GM19240 (cell line): ENCODE measurements around the gene ALDH3B1.

Experiments used
- DNase-seq: peaks from one replicate; pipeline ENCODE4 v3.0.0; 2011; ENCODE audit warnings: low spot score; ENCODE audit not compliant: insufficient read length

ALDH3B1 gene

DNA sequence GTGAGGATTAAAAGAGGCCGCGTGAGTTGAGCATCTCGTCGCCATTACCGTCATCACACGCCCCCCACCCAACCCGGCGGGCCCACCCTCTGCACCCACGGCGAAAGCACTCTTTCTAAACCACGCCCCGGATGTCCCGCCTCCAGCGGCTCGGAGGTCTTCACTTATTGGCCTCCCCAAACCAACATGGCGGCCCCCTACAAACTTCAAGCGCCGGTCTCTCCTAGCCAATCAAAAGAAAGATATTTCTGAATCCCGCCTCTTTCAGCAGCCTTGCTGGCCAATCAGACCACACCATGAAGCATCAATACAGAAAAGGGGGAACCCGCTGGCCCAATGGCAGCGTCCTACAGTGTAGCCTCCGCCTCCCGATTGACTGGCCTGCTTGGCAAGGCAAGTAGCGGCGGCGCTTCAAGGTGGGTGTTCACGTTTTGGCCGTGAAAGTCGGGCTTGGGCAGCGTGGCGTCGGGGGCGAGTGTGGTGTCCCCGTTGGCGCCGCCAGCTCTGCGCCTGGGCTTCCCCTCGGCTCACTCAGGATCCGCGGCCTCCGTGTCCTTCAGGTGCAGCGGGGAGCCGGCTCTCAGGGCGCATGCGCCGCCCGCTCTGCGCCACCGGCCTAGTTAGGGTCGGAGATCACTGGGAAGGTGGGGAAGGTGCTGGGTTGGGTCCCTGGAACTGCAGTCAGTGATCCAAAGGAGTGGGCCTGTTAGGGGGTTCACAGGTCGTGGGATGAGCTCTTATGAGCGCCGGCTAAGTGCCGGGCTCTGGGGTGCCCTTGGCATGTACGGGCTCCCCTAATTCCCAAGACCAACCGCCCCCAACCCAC lies 20.4 kb downstream of the ALDH3B1 start, which contains the start of gene NDUFS8:
Gene NDUFS8, plus strand, starts transcription at position 364 of the 826 bp plus-strand sequence. CDS start 1,471 bp downstream, outside the sequence.
- DNase-seq, result peak; percentile 99

DNA sequence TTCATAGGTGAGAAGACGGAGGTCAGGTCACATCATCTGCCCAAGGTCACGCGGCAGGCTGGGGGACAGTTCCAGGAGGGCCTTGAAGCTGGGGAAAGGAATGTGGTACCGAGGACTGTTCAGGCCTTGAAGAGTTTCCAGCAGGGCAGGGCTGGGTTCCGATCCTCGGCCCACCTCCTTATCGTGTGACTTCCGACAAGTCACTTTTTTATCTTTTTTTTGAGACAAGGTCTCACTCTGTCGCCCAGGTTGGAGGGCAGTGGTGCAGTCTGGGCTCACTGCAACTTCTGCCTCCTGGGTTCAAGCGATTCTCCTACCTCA lies 21.0 kb downstream of the ALDH3B1 start:
- DNase-seq, result no peak

DNA sequence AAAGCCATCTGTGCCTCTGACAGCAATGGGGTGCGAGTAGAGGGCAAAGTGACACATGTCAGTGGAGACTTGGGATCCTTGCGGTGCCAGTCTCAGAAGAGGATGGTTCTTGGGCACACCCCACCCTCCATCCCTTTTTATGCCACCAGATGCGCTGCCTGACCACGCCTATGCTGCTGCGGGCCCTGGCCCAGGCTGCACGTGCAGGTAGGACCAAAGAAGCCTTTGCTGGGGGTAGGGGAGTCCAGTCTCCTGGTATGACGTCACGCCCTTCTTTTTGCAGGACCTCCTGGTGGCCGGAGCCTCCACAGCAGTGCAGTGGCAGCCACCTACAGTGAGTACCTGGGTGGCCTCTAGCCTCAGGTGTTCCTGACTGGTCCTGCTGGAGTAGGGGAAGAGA lies 21.9 kb downstream of the ALDH3B1 start:
- no peak for DNase-seq

DNA sequence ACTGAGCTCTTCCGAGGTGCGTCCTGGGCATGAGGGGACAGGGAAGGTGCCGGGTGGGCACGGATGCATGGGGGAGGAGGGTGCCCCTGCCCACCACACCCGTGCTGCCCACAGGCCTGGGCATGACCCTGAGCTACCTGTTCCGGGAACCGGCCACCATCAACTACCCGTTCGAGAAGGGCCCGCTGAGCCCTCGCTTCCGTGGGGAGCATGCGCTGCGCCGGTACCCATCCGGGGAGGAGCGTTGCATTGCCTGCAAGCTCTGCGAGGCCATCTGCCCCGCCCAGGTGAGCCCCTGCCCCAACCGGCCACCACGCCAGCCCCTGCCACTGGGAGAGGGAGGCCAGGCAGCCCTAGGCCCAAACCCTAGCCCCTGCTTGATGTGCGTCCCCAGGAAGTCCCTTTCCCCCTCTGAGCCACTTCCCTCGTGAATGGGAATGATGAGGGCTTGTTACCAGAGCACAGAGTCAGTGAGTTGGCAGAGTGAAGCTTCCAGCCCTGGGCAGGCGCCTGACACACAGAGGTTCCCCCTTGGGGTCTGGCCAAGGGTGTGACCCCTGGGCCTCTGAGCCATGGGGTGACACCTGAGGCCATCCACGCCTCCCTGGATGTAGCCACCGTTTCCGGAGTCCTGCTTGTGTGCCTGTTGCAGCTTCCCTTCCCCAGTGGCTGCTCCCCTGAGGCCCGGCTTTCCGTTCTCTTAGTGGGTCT lies 23.0 kb downstream of the ALDH3B1 start:
- DNase-seq, result no peak

DNA sequence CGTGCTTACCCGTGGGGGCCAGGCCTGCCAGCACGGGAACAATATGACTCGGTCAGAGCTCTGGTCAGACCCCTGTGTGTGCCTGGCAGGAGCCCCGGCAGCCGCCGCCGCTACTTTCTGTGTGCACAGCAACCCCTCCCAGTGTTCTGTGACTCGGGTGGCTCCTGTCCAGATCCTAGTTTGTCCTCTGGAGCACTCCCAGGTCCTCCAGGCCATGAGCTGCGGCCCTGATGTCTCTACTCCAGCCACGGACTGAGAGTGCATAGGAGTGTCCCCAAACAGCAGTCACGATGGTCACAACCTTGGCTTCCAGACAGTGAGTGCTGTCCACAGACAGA lies 23.6 kb downstream of the ALDH3B1 start:
- no peak for DNase-seq

DNA sequence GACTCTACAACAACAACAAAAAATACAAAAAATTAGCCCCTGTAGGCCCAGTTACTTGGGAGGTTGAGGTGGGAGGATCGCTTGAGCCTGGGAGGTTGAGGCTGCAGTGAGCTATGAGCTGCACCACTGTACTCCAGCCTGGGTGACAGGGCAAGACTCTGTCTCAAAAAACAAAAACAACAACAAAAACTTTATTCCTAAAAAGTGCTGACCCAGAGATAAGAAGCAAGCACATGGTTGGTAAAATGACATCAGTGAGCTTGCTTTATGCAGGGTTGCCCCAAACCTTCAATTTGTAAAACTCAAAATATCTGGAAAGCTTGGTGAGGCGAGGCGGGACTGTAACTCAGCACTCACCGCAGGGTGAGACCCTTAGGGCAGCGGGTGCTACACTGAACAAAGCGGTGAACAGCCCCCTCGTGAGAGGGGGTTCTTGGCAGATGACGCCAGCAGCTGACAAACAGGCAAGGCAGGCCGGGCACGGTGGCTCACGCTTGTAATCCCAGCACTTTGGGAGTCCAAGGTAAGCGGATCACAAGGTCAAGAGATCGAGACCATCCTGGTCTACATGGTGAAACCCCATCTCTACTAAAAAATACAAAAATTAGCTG lies 25.2 kb downstream of the ALDH3B1 start:
- DNase-seq, result no peak

DNA sequence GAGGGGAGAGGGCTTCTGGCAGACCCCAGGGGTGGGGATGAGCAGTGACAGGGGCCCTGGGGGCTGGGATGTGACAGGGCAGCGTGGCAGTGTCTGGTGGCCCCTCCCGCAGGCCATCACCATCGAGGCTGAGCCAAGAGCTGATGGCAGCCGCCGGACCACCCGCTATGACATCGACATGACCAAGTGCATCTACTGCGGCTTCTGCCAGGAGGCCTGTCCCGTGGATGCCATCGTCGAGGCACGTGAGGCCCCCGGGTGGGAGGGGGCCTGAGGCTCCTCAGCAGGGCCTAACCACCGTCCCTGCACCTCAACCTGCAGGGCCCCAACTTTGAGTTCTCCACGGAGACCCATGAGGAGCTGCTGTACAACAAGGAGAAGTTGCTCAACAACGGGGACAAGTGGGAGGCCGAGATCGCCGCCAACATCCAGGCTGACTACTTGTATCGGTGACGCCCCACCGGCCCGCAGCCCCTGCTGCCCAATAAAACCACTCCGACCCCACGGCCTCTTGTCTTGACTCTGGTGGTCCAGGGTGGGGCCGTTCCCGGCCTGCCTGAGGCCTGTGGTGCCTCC lies 26.1 kb downstream of the ALDH3B1 start:
- no peak for DNase-seq

DNA sequence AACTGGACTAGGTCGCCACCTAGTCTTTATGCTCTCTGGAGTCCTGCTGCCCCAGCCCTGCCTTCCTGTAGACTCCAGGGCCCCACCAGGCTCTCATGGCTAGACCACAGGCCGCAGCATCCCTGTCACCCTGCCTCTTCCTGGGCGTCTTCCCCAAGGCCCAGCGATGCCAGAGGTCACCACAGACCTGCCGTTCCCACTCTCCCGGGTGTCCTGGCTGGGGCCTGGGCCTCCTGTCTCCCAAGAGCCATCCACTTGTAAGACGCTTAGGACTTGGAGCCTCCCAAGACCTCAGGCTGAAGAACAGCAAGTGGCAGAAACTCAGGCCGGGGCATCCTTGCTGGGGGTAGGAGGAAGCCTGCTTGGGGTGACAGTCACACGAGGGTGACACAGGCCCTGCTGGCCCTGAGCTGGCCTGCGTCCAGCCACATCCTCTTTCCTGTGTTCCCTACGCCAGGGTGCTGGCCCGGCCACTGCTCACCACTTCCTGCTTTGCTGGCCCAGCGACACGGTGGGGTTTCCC lies 26.7 kb downstream of the ALDH3B1 start:
- DNase-seq, result no peak

DNA sequence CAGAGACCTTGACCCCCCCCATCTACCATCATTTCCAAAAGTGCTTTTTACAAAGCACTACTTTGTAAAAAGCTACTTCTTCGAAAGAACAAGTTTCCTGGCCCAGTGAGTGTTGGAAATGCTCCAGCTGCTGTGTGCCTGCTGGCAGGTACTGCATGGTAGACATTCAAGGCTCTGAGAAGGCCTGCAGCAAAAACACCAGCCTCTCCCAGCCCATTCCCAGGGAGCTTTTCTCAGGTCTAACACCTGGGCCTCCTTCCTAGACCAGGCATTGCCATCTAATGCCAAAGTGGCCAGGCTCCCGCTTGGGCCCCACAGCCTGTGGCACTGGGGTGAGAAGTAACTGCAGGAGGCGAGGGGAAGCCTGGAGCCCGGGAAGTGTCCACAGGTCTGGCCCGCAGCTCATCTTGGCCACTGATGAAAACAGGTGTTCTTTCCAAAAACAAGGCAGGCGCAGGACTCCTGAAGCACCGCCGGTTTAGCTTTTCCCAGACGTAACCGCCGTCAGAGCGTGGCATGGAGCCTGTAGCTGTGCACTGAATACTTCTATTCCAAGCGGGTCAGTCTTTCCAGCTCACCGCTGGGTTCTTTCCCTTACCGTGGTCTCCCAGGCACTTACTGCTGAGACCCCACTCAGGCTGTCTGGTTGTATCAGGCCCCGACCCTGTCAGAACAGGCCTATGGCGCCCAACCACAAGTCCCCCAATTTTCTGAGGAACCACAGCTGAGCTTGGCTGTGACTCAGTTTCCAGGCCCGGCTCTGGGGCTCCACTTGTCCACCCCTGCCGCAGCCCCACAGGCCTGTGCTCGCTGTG lies 27.5 kb downstream of the ALDH3B1 start:
- no peak for DNase-seq

DNA sequence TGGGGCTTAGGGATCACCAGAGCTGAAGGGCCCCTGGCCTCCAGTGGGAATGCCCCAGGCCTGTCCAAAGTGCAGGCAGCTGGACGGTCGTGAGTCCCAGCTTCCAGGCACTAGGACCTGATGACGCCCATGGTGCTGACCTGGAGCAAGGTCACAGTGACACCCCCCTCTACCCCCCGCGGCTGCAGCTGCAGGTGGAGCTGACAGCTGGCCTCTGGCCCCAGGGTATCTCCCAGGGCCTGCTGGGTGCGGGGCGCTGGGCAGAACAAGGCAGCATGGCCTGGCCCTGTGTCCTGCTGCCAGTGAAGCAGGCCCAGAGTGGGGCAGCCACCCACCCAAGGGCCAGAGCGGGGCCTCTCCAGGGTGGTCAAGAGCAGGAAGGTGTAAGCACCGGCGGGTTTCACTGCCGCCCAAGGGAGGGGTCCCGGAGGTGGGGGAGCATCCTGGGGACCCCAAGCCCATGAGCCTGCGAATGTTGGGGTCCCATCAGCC lies 28.1 kb downstream of the ALDH3B1 start:
- no peak for DNase-seq

DNA sequence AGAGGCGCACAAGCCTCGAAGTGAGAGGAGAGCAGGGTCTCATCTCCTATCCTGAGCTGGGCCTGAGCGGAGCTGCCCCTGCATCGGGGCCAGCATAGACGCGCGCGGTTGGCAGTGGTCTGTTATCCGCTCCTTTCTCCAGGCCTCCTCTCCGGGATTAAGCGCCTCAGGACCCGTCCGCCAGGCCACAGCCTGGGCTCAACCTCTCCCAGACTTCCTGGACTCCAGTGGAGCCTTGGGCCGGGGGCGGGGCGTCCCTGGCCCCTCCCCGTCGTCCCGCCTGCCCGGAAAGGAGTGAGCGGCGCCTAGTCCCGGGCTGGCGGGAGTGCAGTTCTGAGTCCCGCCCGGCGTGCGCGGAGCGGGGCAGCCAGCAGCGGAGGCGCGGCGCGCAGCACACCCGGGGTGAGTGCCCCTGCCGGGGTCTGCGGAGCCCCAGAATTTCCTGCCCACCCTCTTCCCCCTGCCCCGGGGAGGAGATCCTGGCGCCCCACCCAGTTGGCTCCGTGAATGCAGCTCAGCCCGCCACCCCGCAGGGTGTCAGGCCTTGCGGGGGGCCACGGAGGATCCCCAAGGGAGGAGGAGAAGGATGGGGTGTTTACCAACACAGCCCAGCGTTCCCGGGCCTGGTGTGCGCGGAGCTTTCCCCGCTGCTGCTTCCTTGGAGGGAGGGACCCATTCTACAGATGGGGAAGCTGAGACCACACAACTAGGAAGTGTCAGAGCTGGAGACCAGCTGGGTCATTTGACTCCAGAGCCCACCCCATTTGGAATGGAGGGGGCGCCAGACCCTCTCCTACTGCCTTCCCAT lies 28.8 kb downstream of the ALDH3B1 start, which contains the start of gene TCIRG1:
Gene TCIRG1, plus strand, starts transcription at position 308 of the 808 bp plus-strand sequence. CDS start 2,247 bp downstream, outside the sequence.
- peak; percentile 78 for DNase-seq

DNA sequence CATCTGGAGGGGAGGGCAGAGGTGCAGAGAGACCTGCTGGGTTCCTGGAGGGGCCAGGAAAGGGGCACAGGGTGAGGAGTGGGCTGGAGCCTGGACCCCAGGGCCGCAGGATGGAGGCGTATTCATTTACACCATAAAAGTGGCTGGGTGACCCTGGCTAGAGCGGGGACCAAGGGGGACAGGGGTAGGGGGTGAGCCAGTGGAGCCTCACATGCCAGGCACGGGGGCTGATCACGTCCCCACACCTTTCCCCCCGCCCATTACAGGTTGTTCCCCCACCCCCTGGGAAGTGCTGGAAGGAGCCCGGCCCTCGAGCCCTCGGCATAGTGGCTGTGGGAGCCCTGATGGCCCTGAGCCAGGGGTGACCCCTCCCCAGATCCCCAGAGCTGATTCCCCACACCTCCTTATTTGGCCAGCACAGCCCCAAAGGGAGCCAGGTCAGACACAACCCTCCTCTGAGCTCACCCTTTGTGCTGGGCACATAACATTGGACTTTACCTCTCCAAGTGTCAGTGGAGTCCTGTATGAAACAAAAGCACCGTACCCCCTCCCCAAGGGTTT lies 29.5 kb downstream of the ALDH3B1 start:
- no peak for DNase-seq

DNA sequence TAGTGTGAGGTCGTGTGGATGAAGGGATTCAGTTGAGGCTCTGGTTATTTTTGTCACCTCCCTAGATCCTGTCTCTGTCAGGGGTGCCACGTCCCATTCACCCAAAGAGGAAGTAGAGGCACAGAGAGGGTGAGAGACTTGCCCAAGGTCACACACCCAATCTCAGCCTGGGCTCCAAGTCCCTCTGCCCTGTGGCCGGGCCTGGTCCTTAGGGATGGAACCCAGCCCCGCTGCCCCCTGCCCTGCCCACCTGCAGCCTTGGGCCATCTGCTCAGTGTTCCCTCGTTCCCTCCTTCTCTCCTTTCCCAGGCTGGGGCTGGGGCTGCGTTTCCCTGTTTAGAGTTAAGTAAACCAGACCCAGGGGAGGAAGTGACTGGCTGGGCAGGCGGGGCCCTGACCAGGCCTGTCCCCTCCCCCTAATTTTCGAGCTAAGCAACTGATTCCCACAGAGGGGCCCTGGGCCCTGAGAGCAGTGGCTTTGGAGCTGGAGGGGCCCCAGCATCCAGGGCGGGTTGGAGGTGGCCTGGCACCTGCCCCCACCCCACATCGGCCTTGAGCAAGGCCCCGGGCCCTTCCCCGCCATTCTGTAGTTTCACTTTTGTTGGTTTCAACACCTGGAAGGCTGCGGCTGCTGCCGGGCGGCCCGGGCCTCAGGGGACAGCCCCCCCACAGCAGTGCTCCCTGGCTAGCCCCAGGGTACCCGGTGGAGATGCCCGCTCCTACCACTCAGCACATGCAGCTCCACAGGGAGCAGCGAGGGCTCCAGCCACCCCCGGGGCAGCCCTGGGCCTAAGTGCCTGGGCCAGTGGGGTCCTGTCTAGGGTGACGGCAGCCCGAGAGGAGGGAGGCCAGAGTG lies 30.2 kb downstream of the ALDH3B1 start:
- DNase-seq, result peak; percentile 87

DNA sequence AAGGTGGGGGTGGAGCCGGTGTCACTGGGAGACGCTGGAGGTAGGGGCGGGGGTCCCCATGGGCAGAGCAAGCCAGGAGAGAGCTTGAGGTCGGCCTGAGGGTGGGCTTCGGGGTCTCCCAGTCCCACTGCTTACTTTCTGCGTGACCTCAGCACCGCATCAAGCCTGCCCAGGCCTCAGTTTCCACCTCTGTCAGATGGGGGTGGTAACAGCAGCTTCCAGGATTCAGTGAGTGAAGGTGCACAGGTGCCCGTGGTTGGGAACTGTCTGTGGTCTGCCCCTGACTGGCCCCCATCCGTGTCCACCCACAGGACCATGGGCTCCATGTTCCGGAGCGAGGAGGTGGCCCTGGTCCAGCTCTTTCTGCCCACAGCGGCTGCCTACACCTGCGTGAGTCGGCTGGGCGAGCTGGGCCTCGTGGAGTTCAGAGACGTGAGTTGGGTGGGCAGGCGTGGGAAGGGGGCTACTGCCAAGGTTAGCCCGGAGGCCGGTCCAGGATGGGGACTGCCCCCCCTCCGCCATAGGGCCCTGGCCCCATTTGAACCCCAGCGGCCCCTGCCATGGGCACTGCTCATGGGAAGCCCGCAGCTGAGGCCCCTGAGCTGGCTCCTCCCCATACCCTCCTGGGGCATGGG lies 30.9 kb downstream of the ALDH3B1 start:
- no peak for DNase-seq

DNA sequence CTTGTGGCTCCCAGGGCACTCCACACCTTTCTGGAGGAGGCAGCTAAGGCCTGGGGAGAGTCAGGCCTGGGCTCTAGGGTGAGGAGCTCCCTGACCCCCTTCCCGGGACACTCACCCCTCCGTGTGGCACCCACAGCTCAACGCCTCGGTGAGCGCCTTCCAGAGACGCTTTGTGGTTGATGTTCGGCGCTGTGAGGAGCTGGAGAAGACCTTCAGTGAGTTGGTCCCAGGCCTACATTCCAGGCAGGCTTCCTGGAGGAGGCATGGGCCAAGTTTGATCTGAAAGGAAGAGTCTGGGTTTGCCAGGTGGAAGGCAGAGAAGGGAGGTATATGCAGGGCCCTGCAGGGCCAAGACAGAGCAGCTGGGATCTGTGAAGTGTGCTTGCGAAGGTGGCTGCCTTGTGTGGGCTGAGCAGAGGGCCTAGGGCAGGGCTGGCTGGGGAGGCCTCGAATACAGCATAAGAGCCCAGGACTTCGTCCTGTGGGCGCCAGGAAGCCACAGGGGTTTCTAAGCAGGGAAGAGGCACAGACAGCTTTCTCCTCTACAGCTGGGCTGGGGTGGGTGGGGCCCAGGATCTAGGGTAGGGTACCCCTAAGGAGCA lies 31.6 kb downstream of the ALDH3B1 start:
- no peak for DNase-seq

DNA sequence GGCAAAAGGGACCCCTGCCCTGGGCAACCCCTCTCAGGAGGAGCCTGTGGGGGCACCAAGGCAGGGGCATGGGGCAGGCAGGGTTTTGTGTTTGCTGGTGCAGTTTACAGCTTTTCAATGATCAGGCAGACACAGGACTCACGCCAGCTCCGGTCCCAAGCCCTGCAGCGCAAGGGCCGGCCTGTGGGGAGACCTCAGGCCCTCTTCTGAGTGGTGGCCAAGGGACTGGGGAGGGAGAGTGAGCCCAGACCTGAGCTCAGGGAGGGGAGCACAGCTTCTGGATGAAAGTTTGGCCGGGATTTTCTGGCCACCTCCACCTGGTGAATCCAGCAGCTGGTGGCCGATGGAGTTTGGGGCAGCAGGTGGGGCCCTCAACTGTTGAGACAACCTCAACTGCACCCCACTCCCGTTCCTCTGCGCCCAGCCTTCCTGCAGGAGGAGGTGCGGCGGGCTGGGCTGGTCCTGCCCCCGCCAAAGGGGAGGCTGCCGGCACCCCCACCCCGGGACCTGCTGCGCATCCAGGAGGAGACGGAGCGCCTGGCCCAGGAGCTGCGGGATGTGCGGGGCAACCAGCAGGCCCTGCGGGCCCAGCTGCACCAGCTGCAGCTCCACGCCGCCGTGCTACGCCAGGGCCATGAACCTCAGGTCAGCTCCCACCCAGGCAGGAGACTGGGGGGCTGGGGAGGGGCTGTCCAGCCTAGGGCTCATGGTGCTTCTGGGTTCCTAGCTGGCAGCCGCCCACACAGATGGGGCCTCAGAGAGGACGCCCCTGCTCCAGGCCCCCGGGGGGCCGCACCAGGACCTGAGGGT lies 32.3 kb downstream of the ALDH3B1 start:
- DNase-seq, result no peak

DNA sequence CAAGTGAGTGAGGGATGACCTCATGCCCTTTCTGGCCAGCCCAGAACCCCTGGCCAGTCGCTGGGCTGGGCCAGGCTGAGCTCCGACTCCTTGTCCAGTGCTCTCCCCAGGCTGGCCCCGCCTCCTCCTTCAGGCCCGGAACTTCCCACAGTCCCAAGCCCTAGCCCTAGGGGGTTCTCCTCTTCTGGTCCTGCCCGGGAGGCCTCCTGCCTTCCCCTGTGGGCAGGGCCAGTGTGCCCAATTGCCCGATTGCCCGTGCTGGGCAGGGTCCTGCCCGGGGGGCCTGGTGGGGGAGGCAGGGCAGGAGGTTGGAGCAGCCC lies 32.9 kb downstream of the ALDH3B1 start:
- DNase-seq, result no peak
